CD4-positive, alpha-beta T cell treated with Interleukin-6 for 4 hours (primary cell): ENCODE results near the gene CFB.
"Not testable (repeated sequence)": the region's sequence is repeated elsewhere in the genome, so short reads cannot be mapped to it uniquely, and the experiment has no call there.

Source experiments
- DNase-seq: peaks from one replicate; pipeline ENCODE4 v3.0.0-alpha.2; 2020; ENCODE audit warnings: mixed read lengths

Gene CFB

GRCh38 chr6:31915351-31915750, 30.5 kb upstream of the CFB start:
- DNase-seq: no peak

- DNase-seq: no peak
Observed at GRCh38 chr6:31915756-31916155, 30.1 kb upstream of the CFB start.

GRCh38 chr6:31918069-31918720, 27.7 kb upstream of the CFB start:
- no peak for DNase-seq

GRCh38 chr6:31919624-31920303, 26.1 kb upstream of the CFB start:
- no peak for DNase-seq

GRCh38 chr6:31920811-31921210, 25.1 kb upstream of the CFB start:
- DNase-seq: no peak

GRCh38 chr6:31922942-31923341, 23.0 kb upstream of the CFB start:
- peak; percentile 49 for DNase-seq

- DNase-seq: no peak
Observed at GRCh38 chr6:31927242-31927862, 18.5 kb upstream of the CFB start, which contains the start of gene C2. Gene C2 (plus strand): TSS chr6:31927717. CDS start chr6:31927753, 36 bp downstream.

GRCh38 chr6:31927863-31928671, 17.8 kb upstream of the CFB start:
- no peak for DNase-seq

- DNase-seq: no peak
Observed at GRCh38 chr6:31928672-31928939, 17.3 kb upstream of the CFB start.

GRCh38 chr6:31930962-31931361, 14.9 kb upstream of the CFB start:
- DNase-seq: no peak

- DNase-seq: not testable (repeated sequence)
Observed at GRCh38 chr6:31932137-31932536, 13.8 kb upstream of the CFB start.

- DNase-seq: no peak
Observed at GRCh38 chr6:31933537-31933936, 12.4 kb upstream of the CFB start.

GRCh38 chr6:31935021-31935420, 10.9 kb upstream of the CFB start:
- no peak for DNase-seq

- no peak for DNase-seq
Observed at GRCh38 chr6:31935823-31936222, 10.1 kb upstream of the CFB start.

- DNase-seq: no peak
Observed at GRCh38 chr6:31940256-31940664, 5.6 kb upstream of the CFB start.

- DNase-seq: no peak
Observed at GRCh38 chr6:31943742-31944141, 2.2 kb upstream of the CFB start.

- DNase-seq: no peak
Observed at GRCh38 chr6:31945154-31945506, 765 bp upstream of the CFB start.

- DNase-seq: no peak
Observed at GRCh38 chr6:31946370-31946885, 533 bp downstream of the CFB start.

GRCh38 chr6:31947070-31947675, 1.3 kb downstream of the CFB start:
- DNase-seq: no peak

- DNase-seq: no peak
Observed at GRCh38 chr6:31947864-31948263, 2.0 kb downstream of the CFB start.

- no peak for DNase-seq
Observed at GRCh38 chr6:31948306-31948705, 2.4 kb downstream of the CFB start.

GRCh38 chr6:31948753-31949413, 3.0 kb downstream of the CFB start:
- DNase-seq: no peak
